Measurements from ENCODE around the gene ELP5. TPM values are rescaled to one million over a fixed set of nuclear protein-coding genes. Genes with fewer than 3 reads are reported as not detected.

Gene ELP5
- total and polyA plus RNA-seq, 2 experiments from 2014 or later, result 38.3 to 41.4 TPM

DNA sequence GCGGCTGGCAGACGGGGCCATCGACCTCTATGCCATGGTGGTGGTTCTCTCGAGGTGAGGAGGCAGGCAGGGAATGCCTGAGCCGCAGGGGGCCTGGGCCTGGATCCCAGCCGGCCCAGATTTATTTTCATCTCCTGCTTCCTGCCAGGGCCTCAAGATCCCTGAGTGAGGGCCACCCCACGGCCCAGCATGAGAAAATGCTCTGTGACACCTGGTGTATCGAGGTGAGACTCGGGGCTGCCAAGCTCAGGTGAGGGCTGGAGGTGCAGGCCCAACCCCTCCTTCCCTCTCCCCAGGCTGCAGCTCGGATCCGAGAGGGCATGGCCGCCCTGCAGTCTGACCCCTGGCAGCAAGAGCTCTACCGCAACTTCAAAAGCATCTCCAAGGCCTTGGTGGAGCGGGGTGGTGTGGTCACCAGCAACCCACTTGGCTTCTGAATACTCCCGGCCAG, 27.3 kb upstream of the ELP5 start:
- H3K4me1 Mint-ChIP-seq, result peaks cover 15% of the 10 kb centered on the region; the same call in 2 of the 3 replicates
- H3K9me3 Mint-ChIP-seq, result no peaks in the 10 kb centered on the region; the same call in 2 of the 3 replicates
- peaks cover 85% of the 10 kb centered on the region for H3K36me3 Mint-ChIP-seq (ENCODE audit: low read depth)
- DNase-seq (ENCODE audit: low spot score) (no peak), ATAC-seq (no peak)
- no peaks in the 10 kb centered on the region for H3K27me3 ChIP-seq (ENCODE audit: insufficient read depth)
- peaks cover 37% of the 10 kb centered on the region for H4K20me1 ChIP-seq (replicated peaks; ENCODE audit: insufficient read depth)
- H3F3A ChIP-seq (replicated peaks; ENCODE audit: low read depth), result peaks cover 17% of the 10 kb centered on the region
- peaks cover 11% of the 10 kb centered on the region; the same call in 1 of the 2 replicates for H3K36me3 ChIP-seq (ENCODE audit: insufficient read depth)
- TF ChIP-seq STAT1 (IDR thresholded peaks at IDR 0.05; ENCODE audit: unreplicated experiment) (no peak), CREB1 (CRISPR knock-in tag; IDR thresholded peaks at IDR 0.05; ENCODE audit: low read depth) (no peak), NANOG (IDR thresholded peaks at IDR 0.05; ENCODE audit: borderline replicate concordance) (no peak), ZNF331 (CRISPR knock-in tag; IDR thresholded peaks at IDR 0.05; ENCODE audit: low read depth) (no peak), JUNB (IDR thresholded peaks at IDR 0.05; ENCODE audit: unreplicated experiment) (no peak), EZH2phosphoT487 (IDR thresholded peaks at IDR 0.05; ENCODE audit: unreplicated experiment) (no peak), EZH2 (IDR thresholded peaks at IDR 0.05; ENCODE audit: low read depth, unreplicated experiment) (no peak), POLR2AphosphoS5 (IDR thresholded peaks at IDR 0.05; ENCODE audit: low read depth) (no peak), ZNF114 (CRISPR knock-in tag; IDR thresholded peaks at IDR 0.05) (no peak)
- TF ChIP-seq, protein P1, sequence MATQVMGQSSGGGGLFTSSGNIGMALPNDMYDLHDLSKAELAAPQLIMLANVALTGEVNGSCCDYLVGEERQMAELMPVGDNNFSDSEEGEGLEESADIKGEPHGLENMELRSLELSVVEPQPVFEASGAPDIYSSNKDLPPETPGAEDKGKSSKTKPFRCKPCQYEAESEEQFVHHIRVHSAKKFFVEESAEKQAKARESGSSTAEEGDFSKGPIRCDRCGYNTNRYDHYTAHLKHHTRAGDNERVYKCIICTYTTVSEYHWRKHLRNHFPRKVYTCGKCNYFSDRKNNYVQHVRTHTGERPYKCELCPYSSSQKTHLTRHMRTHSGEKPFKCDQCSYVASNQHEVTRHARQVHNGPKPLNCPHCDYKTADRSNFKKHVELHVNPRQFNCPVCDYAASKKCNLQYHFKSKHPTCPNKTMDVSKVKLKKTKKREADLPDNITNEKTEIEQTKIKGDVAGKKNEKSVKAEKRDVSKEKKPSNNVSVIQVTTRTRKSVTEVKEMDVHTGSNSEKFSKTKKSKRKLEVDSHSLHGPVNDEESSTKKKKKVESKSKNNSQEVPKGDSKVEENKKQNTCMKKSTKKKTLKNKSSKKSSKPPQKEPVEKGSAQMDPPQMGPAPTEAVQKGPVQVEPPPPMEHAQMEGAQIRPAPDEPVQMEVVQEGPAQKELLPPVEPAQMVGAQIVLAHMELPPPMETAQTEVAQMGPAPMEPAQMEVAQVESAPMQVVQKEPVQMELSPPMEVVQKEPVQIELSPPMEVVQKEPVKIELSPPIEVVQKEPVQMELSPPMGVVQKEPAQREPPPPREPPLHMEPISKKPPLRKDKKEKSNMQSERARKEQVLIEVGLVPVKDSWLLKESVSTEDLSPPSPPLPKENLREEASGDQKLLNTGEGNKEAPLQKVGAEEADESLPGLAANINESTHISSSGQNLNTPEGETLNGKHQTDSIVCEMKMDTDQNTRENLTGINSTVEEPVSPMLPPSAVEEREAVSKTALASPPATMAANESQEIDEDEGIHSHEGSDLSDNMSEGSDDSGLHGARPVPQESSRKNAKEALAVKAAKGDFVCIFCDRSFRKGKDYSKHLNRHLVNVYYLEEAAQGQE (IDR thresholded peaks at IDR 0.05; ENCODE audit: unreplicated experiment), result no peak
- TF ChIP-seq, protein P2, sequence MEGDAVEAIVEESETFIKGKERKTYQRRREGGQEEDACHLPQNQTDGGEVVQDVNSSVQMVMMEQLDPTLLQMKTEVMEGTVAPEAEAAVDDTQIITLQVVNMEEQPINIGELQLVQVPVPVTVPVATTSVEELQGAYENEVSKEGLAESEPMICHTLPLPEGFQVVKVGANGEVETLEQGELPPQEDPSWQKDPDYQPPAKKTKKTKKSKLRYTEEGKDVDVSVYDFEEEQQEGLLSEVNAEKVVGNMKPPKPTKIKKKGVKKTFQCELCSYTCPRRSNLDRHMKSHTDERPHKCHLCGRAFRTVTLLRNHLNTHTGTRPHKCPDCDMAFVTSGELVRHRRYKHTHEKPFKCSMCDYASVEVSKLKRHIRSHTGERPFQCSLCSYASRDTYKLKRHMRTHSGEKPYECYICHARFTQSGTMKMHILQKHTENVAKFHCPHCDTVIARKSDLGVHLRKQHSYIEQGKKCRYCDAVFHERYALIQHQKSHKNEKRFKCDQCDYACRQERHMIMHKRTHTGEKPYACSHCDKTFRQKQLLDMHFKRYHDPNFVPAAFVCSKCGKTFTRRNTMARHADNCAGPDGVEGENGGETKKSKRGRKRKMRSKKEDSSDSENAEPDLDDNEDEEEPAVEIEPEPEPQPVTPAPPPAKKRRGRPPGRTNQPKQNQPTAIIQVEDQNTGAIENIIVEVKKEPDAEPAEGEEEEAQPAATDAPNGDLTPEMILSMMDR (conservative IDR thresholded peaks at IDR 0.05; ENCODE audit: low read depth in 2 of 2), result no peak
- TF ChIP-seq, protein P3, sequence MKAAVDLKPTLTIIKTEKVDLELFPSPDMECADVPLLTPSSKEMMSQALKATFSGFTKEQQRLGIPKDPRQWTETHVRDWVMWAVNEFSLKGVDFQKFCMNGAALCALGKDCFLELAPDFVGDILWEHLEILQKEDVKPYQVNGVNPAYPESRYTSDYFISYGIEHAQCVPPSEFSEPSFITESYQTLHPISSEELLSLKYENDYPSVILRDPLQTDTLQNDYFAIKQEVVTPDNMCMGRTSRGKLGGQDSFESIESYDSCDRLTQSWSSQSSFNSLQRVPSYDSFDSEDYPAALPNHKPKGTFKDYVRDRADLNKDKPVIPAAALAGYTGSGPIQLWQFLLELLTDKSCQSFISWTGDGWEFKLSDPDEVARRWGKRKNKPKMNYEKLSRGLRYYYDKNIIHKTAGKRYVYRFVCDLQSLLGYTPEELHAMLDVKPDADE (IDR thresholded peaks at IDR 0.05), result no peak
- TF ChIP-seq, protein P4, sequence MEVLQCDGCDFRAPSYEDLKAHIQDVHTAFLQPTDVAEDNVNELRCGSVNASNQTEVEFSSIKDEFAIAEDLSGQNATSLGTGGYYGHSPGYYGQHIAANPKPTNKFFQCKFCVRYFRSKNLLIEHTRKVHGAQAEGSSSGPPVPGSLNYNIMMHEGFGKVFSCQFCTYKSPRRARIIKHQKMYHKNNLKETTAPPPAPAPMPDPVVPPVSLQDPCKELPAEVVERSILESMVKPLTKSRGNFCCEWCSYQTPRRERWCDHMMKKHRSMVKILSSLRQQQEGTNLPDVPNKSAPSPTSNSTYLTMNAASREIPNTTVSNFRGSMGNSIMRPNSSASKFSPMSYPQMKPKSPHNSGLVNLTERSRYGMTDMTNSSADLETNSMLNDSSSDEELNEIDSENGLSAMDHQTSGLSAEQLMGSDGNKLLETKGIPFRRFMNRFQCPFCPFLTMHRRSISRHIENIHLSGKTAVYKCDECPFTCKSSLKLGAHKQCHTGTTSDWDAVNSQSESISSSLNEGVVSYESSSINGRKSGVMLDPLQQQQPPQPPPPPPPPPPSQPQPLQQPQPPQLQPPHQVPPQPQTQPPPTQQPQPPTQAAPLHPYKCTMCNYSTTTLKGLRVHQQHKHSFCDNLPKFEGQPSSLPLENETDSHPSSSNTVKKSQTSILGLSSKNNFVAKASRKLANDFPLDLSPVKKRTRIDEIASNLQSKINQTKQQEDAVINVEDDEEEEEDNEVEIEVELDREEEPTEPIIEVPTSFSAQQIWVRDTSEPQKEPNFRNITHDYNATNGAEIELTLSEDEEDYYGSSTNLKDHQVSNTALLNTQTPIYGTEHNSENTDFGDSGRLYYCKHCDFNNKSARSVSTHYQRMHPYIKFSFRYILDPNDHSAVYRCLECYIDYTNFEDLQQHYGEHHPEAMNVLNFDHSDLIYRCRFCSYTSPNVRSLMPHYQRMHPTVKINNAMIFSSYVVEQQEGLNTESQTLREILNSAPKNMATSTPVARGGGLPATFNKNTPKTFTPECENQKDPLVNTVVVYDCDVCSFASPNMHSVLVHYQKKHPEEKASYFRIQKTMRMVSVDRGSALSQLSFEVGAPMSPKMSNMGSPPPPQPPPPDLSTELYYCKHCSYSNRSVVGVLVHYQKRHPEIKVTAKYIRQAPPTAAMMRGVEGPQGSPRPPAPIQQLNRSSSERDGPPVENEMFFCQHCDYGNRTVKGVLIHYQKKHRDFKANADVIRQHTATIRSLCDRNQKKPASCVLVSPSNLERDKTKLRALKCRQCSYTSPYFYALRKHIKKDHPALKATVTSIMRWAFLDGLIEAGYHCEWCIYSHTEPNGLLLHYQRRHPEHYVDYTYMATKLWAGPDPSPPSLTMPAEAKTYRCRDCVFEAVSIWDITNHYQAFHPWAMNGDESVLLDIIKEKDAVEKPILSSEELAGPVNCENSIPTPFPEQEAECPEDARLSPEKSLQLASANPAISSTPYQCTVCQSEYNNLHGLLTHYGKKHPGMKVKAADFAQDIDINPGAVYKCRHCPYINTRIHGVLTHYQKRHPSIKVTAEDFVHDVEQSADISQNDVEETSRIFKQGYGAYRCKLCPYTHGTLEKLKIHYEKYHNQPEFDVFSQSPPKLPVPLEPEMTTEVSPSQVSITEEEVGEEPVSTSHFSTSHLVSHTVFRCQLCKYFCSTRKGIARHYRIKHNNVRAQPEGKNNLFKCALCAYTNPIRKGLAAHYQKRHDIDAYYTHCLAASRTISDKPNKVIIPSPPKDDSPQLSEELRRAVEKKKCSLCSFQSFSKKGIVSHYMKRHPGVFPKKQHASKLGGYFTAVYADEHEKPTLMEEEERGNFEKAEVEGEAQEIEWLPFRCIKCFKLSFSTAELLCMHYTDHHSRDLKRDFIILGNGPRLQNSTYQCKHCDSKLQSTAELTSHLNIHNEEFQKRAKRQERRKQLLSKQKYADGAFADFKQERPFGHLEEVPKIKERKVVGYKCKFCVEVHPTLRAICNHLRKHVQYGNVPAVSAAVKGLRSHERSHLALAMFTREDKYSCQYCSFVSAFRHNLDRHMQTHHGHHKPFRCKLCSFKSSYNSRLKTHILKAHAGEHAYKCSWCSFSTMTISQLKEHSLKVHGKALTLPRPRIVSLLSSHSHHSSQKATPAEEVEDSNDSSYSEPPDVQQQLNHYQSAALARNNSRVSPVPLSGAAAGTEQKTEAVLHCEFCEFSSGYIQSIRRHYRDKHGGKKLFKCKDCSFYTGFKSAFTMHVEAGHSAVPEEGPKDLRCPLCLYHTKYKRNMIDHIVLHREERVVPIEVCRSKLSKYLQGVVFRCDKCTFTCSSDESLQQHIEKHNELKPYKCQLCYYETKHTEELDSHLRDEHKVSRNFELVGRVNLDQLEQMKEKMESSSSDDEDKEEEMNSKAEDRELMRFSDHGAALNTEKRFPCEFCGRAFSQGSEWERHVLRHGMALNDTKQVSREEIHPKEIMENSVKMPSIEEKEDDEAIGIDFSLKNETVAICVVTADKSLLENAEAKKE (CRISPR knock-in tag; IDR thresholded peaks at IDR 0.05), result no peak
- no peaks in the 10 kb centered on the region for H3K9me2 ChIP-seq (ENCODE audit: insufficient read depth)
- peaks cover 8% of the 10 kb centered on the region; the same call in 1 of the 2 replicates for H3K4me1 ChIP-seq (ENCODE audit: insufficient read depth)
- no peak overlapping the region for H3K4me3 Mint-ChIP-seq
- no peak overlapping the region for H3K4me3 ChIP-seq
- H2AFZ ChIP-seq, result no peak overlapping the region
- H3K27ac ChIP-seq (ENCODE audit: low read depth), result peak overlapping the region; percentile 39; the same call in 1 of the 2 replicates
- no peak overlapping the region for H3K27ac Mint-ChIP-seq
- no peak overlapping the region for H3K4me2 ChIP-seq
- peaks cover 41% of the 10 kb centered on the region for H3K27me3 Mint-ChIP-seq (ENCODE audit: insufficient read depth, low read depth, poor library complexity)
- no peaks in the 10 kb centered on the region; the same call in 1 of the 2 replicates for H3K79me2 ChIP-seq (replicated peaks; ENCODE audit: insufficient read depth)

Data from GM23338 (cell line).